ENCODE data around the gene TSGA10. TPM values are rescaled to one million over a fixed set of nuclear protein-coding genes. Genes with fewer than 3 reads are reported as not detected.

TSGA10 gene
- total RNA-seq, 1 experiment from 2014 or later: 7.5 TPM

DNA sequence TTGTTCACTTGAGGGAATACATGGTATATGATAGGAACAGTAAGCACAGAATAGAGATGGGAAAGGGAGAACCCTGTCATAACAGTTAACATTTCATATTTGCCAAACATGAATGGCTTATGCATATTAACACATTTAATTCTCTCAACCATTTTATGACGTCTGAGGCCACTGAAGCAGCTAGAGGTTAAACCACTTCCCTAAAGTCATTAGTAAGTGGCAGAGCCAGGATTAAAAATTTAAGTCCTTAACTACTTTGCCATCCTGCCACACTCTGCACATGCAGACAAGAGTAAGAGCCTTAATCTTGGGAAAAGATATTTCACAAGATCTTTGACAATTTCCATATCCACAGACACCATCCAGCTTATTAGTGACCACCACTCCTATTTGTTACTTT is 2.1 kb upstream of the TSGA10 start:
- ATAC-seq (no peak), DNase-seq (ENCODE audit: low read depth, low spot score) (no peak)
- no peak overlapping the region for H3K4me3 ChIP-seq (ENCODE audit: low read depth in 2 of 2, low read length in 2 of 2)
- H3K36me3 ChIP-seq (ENCODE audit: control insufficient read depth, insufficient read depth, low read length): 0 out of 2 replicates have a peak, but pooled peaks cover 5% of the 10 kb centered on the region
- no peak overlapping the region for H3K27ac ChIP-seq (ENCODE audit: low read length)
- no TSS peak for BruUV-seq (replicated peaks)
- ChIA-PET CTCF (no interaction called here), POLR2A (no interaction called here)
- TF ChIP-seq, protein P1, sequence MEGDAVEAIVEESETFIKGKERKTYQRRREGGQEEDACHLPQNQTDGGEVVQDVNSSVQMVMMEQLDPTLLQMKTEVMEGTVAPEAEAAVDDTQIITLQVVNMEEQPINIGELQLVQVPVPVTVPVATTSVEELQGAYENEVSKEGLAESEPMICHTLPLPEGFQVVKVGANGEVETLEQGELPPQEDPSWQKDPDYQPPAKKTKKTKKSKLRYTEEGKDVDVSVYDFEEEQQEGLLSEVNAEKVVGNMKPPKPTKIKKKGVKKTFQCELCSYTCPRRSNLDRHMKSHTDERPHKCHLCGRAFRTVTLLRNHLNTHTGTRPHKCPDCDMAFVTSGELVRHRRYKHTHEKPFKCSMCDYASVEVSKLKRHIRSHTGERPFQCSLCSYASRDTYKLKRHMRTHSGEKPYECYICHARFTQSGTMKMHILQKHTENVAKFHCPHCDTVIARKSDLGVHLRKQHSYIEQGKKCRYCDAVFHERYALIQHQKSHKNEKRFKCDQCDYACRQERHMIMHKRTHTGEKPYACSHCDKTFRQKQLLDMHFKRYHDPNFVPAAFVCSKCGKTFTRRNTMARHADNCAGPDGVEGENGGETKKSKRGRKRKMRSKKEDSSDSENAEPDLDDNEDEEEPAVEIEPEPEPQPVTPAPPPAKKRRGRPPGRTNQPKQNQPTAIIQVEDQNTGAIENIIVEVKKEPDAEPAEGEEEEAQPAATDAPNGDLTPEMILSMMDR (IDR thresholded peaks at IDR 0.05): no peak
- no peak for TF ChIP-seq TCF7L2 (IDR thresholded peaks at IDR 0.05; ENCODE audit: low read depth, low read length)
- TF ChIP-seq, protein P2, sequence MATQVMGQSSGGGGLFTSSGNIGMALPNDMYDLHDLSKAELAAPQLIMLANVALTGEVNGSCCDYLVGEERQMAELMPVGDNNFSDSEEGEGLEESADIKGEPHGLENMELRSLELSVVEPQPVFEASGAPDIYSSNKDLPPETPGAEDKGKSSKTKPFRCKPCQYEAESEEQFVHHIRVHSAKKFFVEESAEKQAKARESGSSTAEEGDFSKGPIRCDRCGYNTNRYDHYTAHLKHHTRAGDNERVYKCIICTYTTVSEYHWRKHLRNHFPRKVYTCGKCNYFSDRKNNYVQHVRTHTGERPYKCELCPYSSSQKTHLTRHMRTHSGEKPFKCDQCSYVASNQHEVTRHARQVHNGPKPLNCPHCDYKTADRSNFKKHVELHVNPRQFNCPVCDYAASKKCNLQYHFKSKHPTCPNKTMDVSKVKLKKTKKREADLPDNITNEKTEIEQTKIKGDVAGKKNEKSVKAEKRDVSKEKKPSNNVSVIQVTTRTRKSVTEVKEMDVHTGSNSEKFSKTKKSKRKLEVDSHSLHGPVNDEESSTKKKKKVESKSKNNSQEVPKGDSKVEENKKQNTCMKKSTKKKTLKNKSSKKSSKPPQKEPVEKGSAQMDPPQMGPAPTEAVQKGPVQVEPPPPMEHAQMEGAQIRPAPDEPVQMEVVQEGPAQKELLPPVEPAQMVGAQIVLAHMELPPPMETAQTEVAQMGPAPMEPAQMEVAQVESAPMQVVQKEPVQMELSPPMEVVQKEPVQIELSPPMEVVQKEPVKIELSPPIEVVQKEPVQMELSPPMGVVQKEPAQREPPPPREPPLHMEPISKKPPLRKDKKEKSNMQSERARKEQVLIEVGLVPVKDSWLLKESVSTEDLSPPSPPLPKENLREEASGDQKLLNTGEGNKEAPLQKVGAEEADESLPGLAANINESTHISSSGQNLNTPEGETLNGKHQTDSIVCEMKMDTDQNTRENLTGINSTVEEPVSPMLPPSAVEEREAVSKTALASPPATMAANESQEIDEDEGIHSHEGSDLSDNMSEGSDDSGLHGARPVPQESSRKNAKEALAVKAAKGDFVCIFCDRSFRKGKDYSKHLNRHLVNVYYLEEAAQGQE (IDR thresholded peaks at IDR 0.05; ENCODE audit: insufficient read depth in 1 of 2, low read depth in 2 of 2, low read length in 1 of 2): no peak
- TF ChIP-seq SIN3A (IDR thresholded peaks at IDR 0.05; ENCODE audit: borderline replicate concordance, insufficient read depth, low read depth, low read length): no peak
- TF ChIP-seq POLR2AphosphoS5 (IDR thresholded peaks at IDR 0.05; ENCODE audit: low read depth, low read length): no peak
- H3K4me1 ChIP-seq (ENCODE audit: control insufficient read depth, insufficient read depth, low read length): peaks cover 14% of the 10 kb centered on the region
- H3K27me3 ChIP-seq (ENCODE audit: control insufficient read depth, insufficient read depth, low read length): no peaks in the 10 kb centered on the region
- no peaks in the 10 kb centered on the region for H3K9me3 ChIP-seq (ENCODE audit: control insufficient read depth, insufficient read depth, low read depth, low read length)
- in situ Hi-C loops (cut with HindIII; ENCODE audit: low pct_unique_long_range_greater_than_20kb, low sequenced_read_pairs): no loop called here
- intact Hi-C loops (cut with micrococcal nuclease; ENCODE audit: unreplicated experiment): no loop called here

DNA sequence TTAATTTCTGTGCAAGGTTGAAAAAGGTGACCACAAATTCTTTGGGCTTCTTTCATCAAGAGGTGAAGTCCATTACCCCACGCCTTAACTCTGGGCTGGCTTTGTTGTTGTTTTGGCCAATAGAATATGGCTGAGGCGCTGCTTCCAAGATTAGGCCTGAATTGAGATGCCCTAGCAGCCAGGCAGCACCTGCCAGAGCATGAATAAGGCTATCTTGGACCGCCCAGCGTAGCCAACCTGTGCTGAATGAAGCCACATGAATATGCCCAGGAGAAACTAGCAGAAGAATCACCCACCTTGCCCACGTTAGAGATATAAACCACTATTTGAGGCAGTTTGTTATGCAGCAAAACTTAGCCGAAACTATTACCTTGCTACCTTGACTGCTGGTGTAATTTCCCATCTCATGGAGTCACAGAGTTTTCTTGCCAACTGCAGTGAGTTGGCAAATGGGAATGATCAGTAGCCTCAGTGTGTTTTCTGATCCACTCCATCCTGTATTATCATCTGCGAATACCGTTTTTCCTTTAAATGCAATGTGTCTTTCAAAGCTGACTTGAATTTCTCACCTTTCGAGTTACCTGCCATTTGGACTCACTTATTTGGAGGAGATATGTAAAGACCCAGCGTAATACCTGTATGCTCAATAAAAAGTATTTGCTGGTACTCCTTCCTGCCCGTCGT is 679 bp downstream of the TSGA10 start:
- intact Hi-C loops (cut with micrococcal nuclease; ENCODE audit: unreplicated experiment) (no loop called here), in situ Hi-C loops (cut with HindIII; ENCODE audit: low pct_unique_long_range_greater_than_20kb, low sequenced_read_pairs) (no loop called here)
- DNase-seq (ENCODE audit: low read depth, low spot score): peak; percentile 5
- POLR2A ChIA-PET: interaction anchor here (0.6 kb wide), 1 partner anchor 288 kb away, joined by 14 read pairs; no protein-coding TSS in a partner anchor
- TF ChIP-seq, protein P2 (IDR thresholded peaks at IDR 0.05; ENCODE audit: insufficient read depth in 1 of 2, low read depth in 2 of 2, low read length in 1 of 2): no peak
- TF ChIP-seq POLR2AphosphoS5 (IDR thresholded peaks at IDR 0.05; ENCODE audit: low read depth, low read length) (no peak), TCF7L2 (IDR thresholded peaks at IDR 0.05; ENCODE audit: low read depth, low read length) (no peak), SIN3A (IDR thresholded peaks at IDR 0.05; ENCODE audit: borderline replicate concordance, insufficient read depth, low read depth, low read length) (no peak)
- TF ChIP-seq, protein P1 (IDR thresholded peaks at IDR 0.05): no peak
- no peaks in the 10 kb centered on the region for H3K27me3 ChIP-seq (ENCODE audit: control insufficient read depth, insufficient read depth, low read length)
- peak overlapping the region; percentile 88 to 93 for H3K4me3 ChIP-seq (ENCODE audit: low read depth in 2 of 2, low read length in 2 of 2)
- peak overlapping the region; percentile 98 for H3K27ac ChIP-seq (ENCODE audit: low read length)
- H3K4me1 ChIP-seq (ENCODE audit: control insufficient read depth, insufficient read depth, low read length): peaks cover 14% of the 10 kb centered on the region
- BruUV-seq (replicated peaks): TSS peak; percentile 84
- no peaks in the 10 kb centered on the region for H3K9me3 ChIP-seq (ENCODE audit: control insufficient read depth, insufficient read depth, low read depth, low read length)
- 0 out of 2 replicates have a peak, but pooled peaks cover 5% of the 10 kb centered on the region for H3K36me3 ChIP-seq (ENCODE audit: control insufficient read depth, insufficient read depth, low read length)
- 0 out of 2 replicates have a peak, but pooled peaks have one; percentile 4 for ATAC-seq
- CTCF ChIA-PET: no interaction called here

Measured in Panc1 (cell line).